Keratinocyte (primary cell): ENCODE measurements around the gene TMEM42.

ENCODE experiments used
- CTCF ChIP-seq, 3 experiments: IDR thresholded peaks in 1 of 3; conservative IDR thresholded peaks in 1 of 3; optimal IDR thresholded peaks in 1 of 3; 2 replicates in 2 of 3; 3 replicates in 1 of 3; pipeline versions ENCODE3 to v1.5.1; 2011; ENCODE audit warnings: low read length in 3 of 3, mild to moderate bottlenecking in 3 of 3, moderate library complexity in 2 of 3, control low read depth in 1 of 3, inconsistent platforms in 1 of 3; ENCODE audit not compliant: insufficient read depth in 2 of 3; ENCODE audit errors: extremely low read depth in 1 of 3
- EZH2 ChIP-seq: IDR thresholded peaks from one replicate; pipeline ENCODE4 v1.6.1; 2012; ENCODE audit warnings: inconsistent platforms, mild to moderate bottlenecking, low read length, moderate library complexity

GRCh38 chr3:44861412-44862225 lies at the start of gene TMEM42:
- TF ChIP-seq EZH2 (no peak), CTCF (optimal IDR thresholded peaks at IDR 0.05 in 1 of 3, IDR thresholded peaks at IDR 0.05 in 1 of 3, conservative IDR thresholded peaks at IDR 0.05 in 1 of 3; ENCODE audit: extremely low read depth in 1 of 3, insufficient read depth in 2 of 3, low read length in 3 of 3) (peak in 2 of 3 experiments; percentile 10 to 13)
